ENCODE measurements around the gene KRTAP2-1.

KRTAP2-1 gene

GRCh38 chr17:41073676-41074075, 26.6 kb upstream of the KRTAP2-1 start:
- no peak for TF ChIP-seq CREB1 (IDR thresholded peaks at IDR 0.05; ENCODE audit: low read depth)
- TF ChIP-seq TEAD4 (IDR thresholded peaks at IDR 0.05), result no peak
- no peak for TF ChIP-seq ZBTB7A (IDR thresholded peaks at IDR 0.05; ENCODE audit: low read depth)
- no peak for TF ChIP-seq CEBPB (IDR thresholded peaks at IDR 0.05)
- no peak for TF ChIP-seq USF1 (IDR thresholded peaks at IDR 0.05)
- no peak for TF ChIP-seq EP300 (IDR thresholded peaks at IDR 0.05; ENCODE audit: borderline replicate concordance)
- no peak for TF ChIP-seq TAF1 (IDR thresholded peaks at IDR 0.05; ENCODE audit: low read depth)
- no peak for TF ChIP-seq TCF12 (IDR thresholded peaks at IDR 0.05; ENCODE audit: low read depth)

- TF ChIP-seq REST (IDR thresholded peaks at IDR 0.05; ENCODE audit: low read depth) (0 out of 2 replicates have a peak, but pooled peaks have one; percentile 10), FOXM1 (IDR thresholded peaks at IDR 0.05; ENCODE audit: borderline replicate concordance, low read depth) (no peak)
Measured at GRCh38 chr17:41071606-41072360, 24.7 kb upstream of the KRTAP2-1 start.

- TF ChIP-seq EP300 (IDR thresholded peaks at IDR 0.05; ENCODE audit: borderline replicate concordance) (no peak), CREB1 (IDR thresholded peaks at IDR 0.05; ENCODE audit: low read depth) (no peak), USF1 (IDR thresholded peaks at IDR 0.05) (no peak), REST (IDR thresholded peaks at IDR 0.05; ENCODE audit: low read depth) (no peak), EGR1 (IDR thresholded peaks at IDR 0.05) (no peak), CEBPB (IDR thresholded peaks at IDR 0.05) (no peak), TEAD4 (IDR thresholded peaks at IDR 0.05) (no peak), YY1 (IDR thresholded peaks at IDR 0.05; ENCODE audit: low read depth) (no peak), MAX (IDR thresholded peaks at IDR 0.05) (no peak), TCF12 (IDR thresholded peaks at IDR 0.05; ENCODE audit: low read depth) (no peak), TAF1 (IDR thresholded peaks at IDR 0.05; ENCODE audit: low read depth) (no peak), RAD21 (IDR thresholded peaks at IDR 0.05; ENCODE audit: low read depth) (no peak), NFIC (IDR thresholded peaks at IDR 0.05) (no peak), FOXM1 (IDR thresholded peaks at IDR 0.05; ENCODE audit: borderline replicate concordance, low read depth) (no peak), ZBTB7A (IDR thresholded peaks at IDR 0.05; ENCODE audit: low read depth) (no peak)
Measured at GRCh38 chr17:41069031-41069430, 21.9 kb upstream of the KRTAP2-1 start.

- TF ChIP-seq REST (IDR thresholded peaks at IDR 0.05; ENCODE audit: low read depth) (no peak), MAX (IDR thresholded peaks at IDR 0.05) (no peak), EGR1 (IDR thresholded peaks at IDR 0.05) (no peak), USF1 (IDR thresholded peaks at IDR 0.05) (no peak), ZBTB7A (IDR thresholded peaks at IDR 0.05; ENCODE audit: low read depth) (no peak), TEAD4 (IDR thresholded peaks at IDR 0.05) (no peak), CREB1 (IDR thresholded peaks at IDR 0.05; ENCODE audit: low read depth) (no peak), RAD21 (IDR thresholded peaks at IDR 0.05; ENCODE audit: low read depth) (no peak), YY1 (IDR thresholded peaks at IDR 0.05; ENCODE audit: low read depth) (no peak), EP300 (IDR thresholded peaks at IDR 0.05; ENCODE audit: borderline replicate concordance) (no peak), FOXM1 (IDR thresholded peaks at IDR 0.05; ENCODE audit: borderline replicate concordance, low read depth) (no peak), TCF12 (IDR thresholded peaks at IDR 0.05; ENCODE audit: low read depth) (no peak), NFIC (IDR thresholded peaks at IDR 0.05) (no peak), TAF1 (IDR thresholded peaks at IDR 0.05; ENCODE audit: low read depth) (no peak), CEBPB (IDR thresholded peaks at IDR 0.05) (no peak)
Measured at GRCh38 chr17:41067281-41067680, 20.2 kb upstream of the KRTAP2-1 start.

Data from Ishikawa (cell line).